Colonic mucosa (tissue), 4 donors: ENCODE results near the gene PET100. TPM values are rescaled to one million over a fixed set of nuclear protein-coding genes. Genes with fewer than 3 reads are reported as not detected.

Experiments
- DNase-seq: peaks from one replicate; pipeline ENCODE4 v3.0.0-alpha.2; 2020
- H3K27ac ChIP-seq: fragments of 200-600 bp; one replicate; pipeline ENCODE4 v1.8.0; 2021
- H3K27me3 ChIP-seq: fragments of 200-600 bp; one replicate; pipeline ENCODE4 v1.8.0; 2021
- H3K36me3 ChIP-seq: fragments of 200-600 bp; one replicate; pipeline ENCODE4 v1.8.0; 2021
- H3K4me1 ChIP-seq: fragments of 200-600 bp; one replicate; pipeline ENCODE4 v1.8.0; 2021; ENCODE audit warnings: mild to moderate bottlenecking
- H3K4me3 ChIP-seq: fragments of 200-600 bp; one replicate; pipeline ENCODE4 v1.8.0; 2021
- H3K9ac ChIP-seq, 2 donors: one replicate each; pipeline ENCODE4 v1.7.0; 2013; ENCODE audit warnings: control low read depth in 2 of 2, low read depth in 2 of 2, low read length in 2 of 2
- H3K9me3 ChIP-seq: fragments of 200-600 bp; one replicate; pipeline ENCODE4 v1.8.0; 2021
- CTCF ChIP-seq: fragments of 200-600 bp; IDR thresholded peaks from one replicate; pipeline ENCODE4 v1.8.0; 2022; ENCODE audit warnings: antibody characterized with exemption, mild to moderate bottlenecking
- intact Hi-C: fragments of 100-400 bp; cut with DNase I; formaldehyde crosslinking; loops from one replicate; pipeline ENCODE4 v1.14.1; 2022
- total RNA-seq, 2 donors: library from RNA; stranded (reverse); fragmentation: NEBNext Ultra II Directional in 1 of 2; extraction: Animal tissue kit (Norgen Biotek cat#: 25700) in 1 of 2; gene quantifications; one replicate each; pipeline ENCODE4 v1.2.1, GENCODE V29; 2021
- donor health status: healthy.
- donor health status: DM: no; HTN: no; CAD: no.
- donor health status: DM: no; HTN: no; CAD: no.

The PET100 gene
- total RNA-seq, 2 donors from 2014 or later: 118 to 141 TPM

DNA sequence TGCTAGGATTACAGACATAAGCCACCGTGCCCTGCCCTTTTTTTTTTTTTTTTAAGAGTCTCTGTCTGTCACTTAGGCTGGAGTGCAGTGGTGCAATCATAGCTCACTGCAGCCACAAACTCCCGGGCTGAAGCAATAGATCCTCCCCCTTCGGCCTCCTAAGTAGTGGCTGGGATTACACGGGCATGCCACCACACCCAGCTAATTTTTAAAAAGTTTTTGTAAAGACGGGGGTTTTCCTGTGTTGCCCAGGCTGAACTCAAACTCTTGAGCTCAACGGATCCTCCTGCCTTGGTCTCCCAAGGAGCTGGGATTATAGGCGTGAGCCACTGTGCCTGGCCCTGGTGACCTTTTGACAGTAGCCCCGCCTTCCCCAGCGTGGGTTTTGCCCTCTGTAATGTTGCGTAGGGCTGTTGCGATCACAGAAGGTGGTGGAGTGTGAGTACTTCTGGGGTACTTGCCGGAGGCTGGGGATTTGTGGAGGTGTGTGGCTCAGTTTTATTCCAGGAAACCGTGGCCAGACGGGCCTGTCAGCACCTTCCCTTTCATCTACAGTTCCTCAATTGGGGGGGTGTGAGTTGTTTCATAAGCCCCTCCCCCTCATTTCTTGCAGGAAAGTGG lies 27.6 kb downstream of the PET100 start:
- Histone ChIP-seq H3K4me1 (no peaks in the 10 kb centered on the region), H3K9me3 (no peaks in the 10 kb centered on the region), H3K27ac (no peak overlapping the region), H3K36me3 (no peaks in the 10 kb centered on the region), H3K9ac (no peak overlapping the region), H3K27me3 (no peaks in the 10 kb centered on the region), H3K4me3 (no peak overlapping the region)
- no peak for TF ChIP-seq CTCF
- DNase-seq: no peak
- intact Hi-C loops: no loop called here

GRCh38 chr19:7658219-7658686 lies 28.7 kb downstream of the PET100 start:
- Histone ChIP-seq H3K4me3 (no peak overlapping the region), H3K9ac (no peak overlapping the region), H3K9me3 (no peaks in the 10 kb centered on the region), H3K27me3 (no peaks in the 10 kb centered on the region), H3K27ac (no peak overlapping the region), H3K4me1 (no peaks in the 10 kb centered on the region), H3K36me3 (no peaks in the 10 kb centered on the region)
- intact Hi-C loops: no loop called here
- no peak for DNase-seq
- no peak for TF ChIP-seq CTCF

GRCh38 chr19:7661744-7662538 lies 32.3 kb downstream of the PET100 start:
- H3K9ac ChIP-seq: no peak overlapping the region
- no peaks in the 10 kb centered on the region for H3K4me1 ChIP-seq
- intact Hi-C loops: no loop called here
- no peak overlapping the region for H3K27ac ChIP-seq
- H3K27me3 ChIP-seq: no peaks in the 10 kb centered on the region
- no peaks in the 10 kb centered on the region for H3K36me3 ChIP-seq
- DNase-seq: no peak
- TF ChIP-seq CTCF: no peak
- no peaks in the 10 kb centered on the region for H3K9me3 ChIP-seq
- no peak overlapping the region for H3K4me3 ChIP-seq

DNA sequence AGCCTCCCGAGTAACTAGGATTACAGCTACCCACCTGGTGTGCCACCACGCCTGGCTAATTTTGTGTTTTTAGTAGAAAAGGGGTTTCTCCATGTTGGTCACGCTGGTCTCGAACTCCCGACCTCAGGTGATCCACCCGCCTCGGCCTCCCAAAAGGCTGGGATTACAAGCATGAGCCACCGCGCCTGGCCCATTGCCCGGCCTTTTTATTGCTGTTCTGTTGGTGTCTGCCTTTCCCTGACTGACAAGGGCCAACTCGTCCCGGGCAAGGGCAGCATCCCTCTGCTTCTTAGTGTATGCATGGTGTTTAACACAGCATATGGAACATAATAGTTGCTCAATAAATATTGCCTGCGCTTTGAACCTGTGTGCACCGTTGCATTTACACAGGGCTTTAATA lies 33.1 kb downstream of the PET100 start:
- intact Hi-C loops: no loop called here
- no peak overlapping the region for H3K27ac ChIP-seq

DNA sequence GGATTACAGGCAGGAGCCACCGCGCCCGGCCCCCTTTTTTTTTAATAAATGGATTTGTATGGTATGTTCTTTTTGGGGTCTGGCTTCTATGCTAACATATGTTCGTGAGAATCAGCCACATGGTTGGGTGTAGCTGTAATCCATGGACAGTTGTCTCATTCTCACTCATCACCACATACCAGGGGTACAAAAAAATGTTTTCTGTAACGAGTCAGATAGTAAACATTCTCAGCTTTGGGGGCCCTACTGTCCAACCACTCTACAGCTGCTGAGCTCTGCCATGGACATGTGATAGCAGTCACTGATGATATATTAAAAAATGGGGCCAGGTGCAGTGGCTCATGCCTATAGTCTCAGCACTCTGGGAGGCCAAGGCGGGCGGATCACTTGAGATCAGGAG lies 34.1 kb downstream of the PET100 start:
- Histone ChIP-seq H3K4me3 (no peak overlapping the region), H3K9me3 (no peaks in the 10 kb centered on the region), H3K4me1 (no peaks in the 10 kb centered on the region), H3K27ac (no peak overlapping the region), H3K36me3 (no peaks in the 10 kb centered on the region), H3K27me3 (no peaks in the 10 kb centered on the region), H3K9ac (no peak overlapping the region)
- intact Hi-C loops: no loop called here
- no peak for TF ChIP-seq CTCF
- no peak for DNase-seq

More for the DNA sequence above, 33.1 kb downstream of the PET100 start:
- Histone ChIP-seq H3K4me1 (no peaks in the 10 kb centered on the region), H3K9ac (no peak overlapping the region), H3K9me3 (no peaks in the 10 kb centered on the region), H3K4me3 (no peak overlapping the region), H3K36me3 (no peaks in the 10 kb centered on the region), H3K27me3 (no peaks in the 10 kb centered on the region)
- TF ChIP-seq CTCF: no peak
- no peak for DNase-seq
